Islet precursor cell (in vitro differentiated cells): ENCODE data around the gene KRT32.
A peak's percentile ranks its signal among the peaks of the same experiment; 100 is the strongest.

Experiments used
- DNase-seq: peaks from one replicate; pipeline ENCODE4 v3.0.0-alpha.2; 2018

The KRT32 gene

DNA sequence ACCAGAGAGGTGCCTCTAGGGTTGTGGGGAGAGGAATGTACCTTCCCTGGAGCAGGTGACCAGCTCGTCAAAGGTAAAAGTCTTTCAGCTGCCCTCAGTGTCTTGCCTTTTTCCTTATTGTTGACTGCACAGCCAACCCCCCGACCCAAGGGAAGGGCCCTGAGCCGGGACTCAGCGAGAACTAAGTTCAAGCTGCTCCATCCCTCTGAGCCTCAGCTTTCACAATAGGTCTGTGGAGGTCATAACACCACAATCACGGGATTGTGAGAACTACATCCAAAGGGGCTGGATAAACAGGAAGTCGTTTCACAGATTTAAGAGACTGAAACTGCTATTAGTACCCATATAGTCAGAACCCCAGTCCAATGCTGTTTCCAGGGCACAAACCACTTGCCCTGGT is 25.2 kb upstream of the KRT32 start:
- no peak for DNase-seq

DNA sequence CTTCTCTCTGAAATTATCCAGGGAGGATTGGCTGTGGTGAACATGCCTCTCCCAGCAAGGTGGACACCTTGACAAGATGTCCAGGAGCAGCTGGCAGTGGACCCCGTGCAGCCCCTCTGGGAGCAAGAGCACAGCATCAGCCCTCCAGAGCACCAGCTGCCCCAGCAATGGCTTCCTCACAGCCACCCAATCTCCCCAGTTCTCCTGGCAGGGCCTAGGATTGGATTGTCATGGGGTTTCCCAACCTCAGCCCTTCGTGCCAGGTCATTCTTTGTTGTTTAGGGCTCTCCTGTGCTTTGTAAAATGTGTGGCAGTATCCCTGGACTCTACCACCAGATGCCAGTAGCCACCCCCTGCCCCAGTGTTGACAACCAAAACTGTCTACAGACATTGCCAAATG is 24.3 kb upstream of the KRT32 start:
- DNase-seq = no peak

DNA sequence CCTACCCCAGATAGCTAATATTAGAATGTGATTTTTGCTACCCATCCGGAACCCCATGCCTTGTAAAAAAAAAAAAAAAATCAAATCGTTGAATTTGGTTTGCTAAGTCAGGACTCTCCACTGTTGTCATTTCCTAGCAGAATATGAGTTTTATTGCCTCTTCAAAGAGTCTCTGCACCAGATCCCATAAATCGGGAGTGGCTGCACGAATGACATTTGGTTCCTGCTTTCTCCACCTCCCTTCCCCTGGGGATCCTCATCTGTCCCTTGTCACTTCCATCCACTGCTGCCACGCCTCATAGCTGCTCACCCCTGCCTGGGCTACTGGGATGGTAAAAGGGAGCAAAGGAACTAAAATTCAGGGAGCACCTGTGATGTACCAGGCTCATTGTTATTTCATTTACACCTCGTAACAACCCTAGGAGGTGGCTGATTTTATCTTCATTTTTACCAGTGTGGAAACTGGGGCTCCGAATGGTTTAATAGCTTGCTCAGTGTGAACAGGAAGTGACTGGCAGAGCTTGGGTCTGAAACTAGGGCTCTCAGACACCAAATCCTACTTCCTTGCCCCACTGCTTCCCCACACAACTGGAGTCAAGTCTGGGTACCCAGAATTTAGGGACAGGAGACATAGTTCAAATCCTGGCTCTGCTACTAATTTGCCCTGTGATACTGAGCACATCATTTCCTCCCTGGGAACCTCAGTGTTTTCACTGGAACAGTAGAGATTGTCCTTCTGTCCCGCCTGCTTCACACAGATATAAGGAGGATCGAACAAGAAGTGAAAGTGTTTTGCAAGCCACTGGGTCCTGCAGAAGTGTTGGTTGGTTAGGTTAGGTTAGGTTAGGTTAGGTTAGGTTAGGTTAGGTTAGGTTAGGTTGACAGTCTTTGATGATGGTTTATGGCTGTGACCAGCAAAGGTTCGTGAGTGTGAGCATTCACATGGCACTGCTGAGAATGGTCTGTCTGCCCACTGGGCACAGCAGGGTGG is 23.1 kb upstream of the KRT32 start:
- no peak for DNase-seq

GRCh38 chr17:41489531-41489930 is 22.3 kb upstream of the KRT32 start, which contains the start of gene KRT36:
Gene KRT36 (minus strand): TSS chr17:41489910. CDS start chr17:41489864, 46 bp downstream.
- no peak for DNase-seq

DNA sequence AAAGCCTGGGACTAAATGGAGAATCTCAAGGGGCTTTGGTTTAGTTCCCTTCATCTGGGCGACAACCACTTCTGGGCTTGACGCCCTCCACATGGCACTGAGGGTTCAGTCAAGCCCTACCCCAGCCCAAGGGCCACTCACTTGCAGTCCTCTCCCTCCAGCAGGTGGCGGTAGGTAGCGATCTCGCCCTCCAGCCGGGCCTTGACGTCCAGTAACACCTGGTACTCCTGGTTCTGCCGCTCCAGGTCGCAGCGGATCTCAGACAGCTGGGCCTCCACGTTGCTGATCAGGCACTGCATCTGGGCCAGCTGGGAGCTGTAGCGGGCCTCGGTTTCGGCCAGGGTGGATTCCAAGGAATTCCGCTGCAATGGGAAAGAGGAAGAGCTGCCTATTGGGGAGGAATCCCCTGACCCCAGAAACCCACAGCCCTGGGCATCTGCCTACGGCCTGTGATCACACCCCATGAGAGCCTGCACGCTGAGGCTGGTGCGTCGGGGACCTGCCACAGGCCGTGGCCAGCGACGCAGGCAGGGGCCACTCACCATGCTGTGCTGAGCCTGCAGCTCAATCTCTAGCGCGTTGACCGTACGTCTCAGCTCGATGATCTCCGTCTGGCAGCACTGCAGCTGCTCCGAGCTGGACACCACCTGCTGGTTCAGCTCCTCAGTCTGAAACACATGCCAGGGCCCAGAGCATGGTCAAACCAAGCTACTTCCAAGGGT is 19.8 kb upstream of the KRT32 start:
- DNase-seq = peak; percentile 78

- no peak for DNase-seq
Measured at GRCh38 chr17:41486316-41486715, 19.1 kb upstream of the KRT32 start.

GRCh38 chr17:41484920-41485904 is 18.0 kb upstream of the KRT32 start:
- DNase-seq = no peak

DNA sequence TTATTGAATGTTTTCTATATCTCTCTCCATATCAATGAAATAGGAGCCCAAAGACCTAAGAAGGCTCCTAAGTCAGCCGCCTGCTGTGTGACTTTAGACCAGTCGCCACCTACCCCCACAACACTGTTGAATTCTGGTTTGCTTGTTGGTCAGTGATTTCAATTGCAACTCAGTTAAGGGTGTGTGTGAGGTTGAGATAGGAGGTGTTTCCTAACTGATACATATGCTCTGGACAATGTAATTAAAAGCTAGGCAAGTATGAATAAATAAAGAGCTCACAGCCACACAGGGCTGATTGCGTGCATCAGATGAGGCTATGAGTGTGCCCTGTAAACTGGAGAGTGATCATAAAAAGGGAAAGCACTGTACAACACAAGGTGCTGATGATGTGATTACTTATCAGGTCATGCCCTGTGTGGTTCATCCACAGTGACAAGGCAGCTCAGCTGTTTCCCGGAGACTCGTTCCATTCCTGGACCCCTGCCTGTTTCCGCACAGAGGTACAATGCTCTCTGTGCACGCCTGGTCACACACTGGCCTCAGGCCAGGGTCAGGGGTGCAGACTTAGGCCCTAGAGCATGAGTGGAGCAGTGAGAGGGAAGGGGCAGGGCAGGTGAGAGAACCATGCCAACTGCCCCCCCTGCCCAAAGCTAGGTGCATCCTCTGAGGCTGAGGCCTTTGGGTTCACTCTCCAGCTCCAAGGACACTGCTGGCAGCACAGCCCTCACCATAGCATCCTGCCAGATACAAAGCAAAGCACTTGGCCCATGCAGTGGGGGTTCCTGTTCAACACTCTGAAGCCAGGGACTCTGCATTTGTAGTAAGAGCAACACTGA is 17.0 kb upstream of the KRT32 start:
- DNase-seq = no peak

DNA sequence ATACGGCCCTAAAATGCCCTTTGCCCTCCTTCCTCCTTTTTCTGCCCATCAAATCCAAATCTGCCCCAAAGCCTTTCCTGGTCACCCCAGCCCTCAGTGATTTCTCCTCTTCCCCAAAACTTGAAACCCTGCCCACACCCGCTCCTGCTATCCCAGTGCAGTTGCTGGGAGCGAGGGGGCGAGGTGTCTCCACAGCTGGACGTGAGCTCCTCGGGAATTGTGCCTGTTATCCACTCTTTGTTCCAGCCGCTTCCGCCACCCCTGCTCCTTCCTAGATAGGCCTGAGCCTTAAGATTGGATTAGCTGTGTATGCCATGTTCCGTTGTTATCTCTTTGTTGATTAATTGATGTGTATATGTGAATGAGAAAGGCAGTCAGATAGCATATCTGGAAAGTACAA is 16.3 kb upstream of the KRT32 start:
- no peak for DNase-seq

DNA sequence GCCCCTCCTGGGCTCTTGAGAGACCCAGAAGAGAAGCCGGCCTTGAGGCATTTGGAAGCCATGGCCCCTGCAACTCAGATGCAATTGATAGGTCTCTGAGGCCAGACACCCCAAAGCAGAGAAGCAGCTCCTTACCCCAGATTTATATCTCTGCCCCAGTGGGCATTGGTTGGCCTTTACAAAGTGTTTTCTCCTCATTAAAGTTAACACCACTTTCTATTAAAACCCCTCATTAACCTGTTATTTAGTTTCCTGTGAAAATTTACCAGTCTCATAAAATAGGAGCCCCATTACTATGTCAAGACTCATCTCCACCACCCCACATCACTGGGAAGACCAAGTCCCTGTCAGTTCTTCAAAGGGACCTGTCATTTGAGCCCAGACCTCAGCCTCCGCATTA is 13.8 kb upstream of the KRT32 start, which contains the start of gene KRT35:
Gene KRT35, minus strand, starts transcription at position 116 of the 400 bp plus-strand sequence. Its CDS starts 54 bp downstream, at position 62.
- no peak for DNase-seq

DNA sequence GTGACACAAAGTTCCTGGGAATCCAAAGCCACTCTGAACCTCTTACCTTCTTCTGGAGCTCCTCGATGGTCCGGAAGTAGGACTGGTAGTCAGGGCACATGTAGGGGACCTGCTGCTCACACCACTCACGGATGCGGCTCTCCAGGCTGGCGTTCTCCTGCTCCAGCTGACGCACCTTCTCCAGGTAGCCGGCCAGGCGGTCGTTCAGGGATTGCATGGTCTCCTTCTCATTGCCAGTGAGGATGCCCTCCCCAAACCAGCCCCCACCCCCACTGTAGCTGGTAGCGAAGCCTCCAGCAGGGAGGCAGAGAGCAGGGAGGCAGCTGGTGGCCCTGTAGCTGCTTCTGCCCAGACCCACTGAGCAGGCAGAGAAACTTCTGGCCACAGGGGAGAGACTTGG is 13.4 kb upstream of the KRT32 start:
- DNase-seq = no peak

- DNase-seq = no peak
Measured at GRCh38 chr17:41480136-41480535, 12.9 kb upstream of the KRT32 start.

DNA sequence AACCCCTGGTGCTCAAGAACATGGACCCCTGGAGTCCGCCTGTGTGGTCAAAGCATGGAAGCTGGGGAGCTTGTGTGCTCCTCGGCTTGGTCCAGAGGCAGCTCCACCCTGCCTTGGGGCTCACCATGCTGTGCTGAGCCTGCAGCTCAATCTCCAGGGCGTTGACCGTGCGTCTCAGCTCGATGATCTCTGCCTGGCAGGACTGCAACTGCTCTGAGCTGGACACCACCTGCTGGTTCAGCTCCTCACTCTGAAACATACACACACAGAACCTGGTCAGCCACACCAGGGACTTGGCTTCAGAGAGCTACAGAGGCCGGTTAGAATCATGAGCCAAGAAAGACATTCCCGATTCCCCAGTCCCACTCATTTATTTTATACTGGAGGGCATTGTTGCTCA is 11.1 kb upstream of the KRT32 start:
- no peak for DNase-seq

GRCh38 chr17:41476866-41477815 is 10.0 kb upstream of the KRT32 start:
- DNase-seq = no peak

DNA sequence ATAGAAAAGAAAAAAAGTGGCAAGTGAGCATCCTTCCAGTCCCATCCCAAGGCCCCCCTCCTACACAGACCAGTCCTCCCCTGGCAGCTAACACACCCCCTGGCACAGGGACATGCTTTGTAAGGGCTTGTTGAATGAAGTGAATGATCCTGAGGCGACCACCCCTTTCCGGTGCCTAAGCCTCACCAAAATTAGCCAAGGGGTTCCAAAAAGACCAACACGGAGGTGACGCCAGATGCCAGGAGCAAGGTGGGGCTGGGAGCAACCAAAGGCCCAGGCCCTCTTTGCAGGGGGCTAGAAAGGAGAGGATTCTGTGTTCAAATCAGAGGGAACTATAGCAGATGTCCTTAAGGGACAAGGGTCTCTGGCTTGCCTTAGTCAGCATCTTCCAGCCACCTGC is 8.2 kb upstream of the KRT32 start:
- DNase-seq = no peak

GRCh38 chr17:41474863-41475262 is 7.7 kb upstream of the KRT32 start:
- DNase-seq = no peak

DNA sequence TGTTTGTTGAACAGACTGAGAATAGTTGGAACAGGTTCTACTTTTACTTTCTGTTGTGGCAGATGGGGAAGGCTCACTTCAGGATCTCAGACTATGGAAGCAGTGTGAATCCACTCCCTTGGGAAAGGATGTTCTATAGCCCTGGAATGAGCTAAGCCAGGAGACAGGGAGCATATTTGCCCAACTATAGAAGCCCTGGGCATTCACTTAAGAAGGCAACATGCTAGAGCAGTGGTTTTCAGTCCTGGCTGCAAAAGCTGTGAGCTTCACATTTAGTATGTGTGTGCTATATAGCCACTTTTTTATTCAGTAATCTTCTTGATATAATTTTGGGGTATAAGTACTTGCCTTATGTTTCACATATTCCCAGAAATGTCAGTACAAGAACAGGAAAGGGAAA is 1.2 kb upstream of the KRT32 start:
- DNase-seq = no peak

- DNase-seq = no peak
Measured at GRCh38 chr17:41467561-41467960, 375 bp upstream of the KRT32 start.

- peak; percentile 47 for DNase-seq
Measured at GRCh38 chr17:41464682-41465081, 2.5 kb downstream of the KRT32 start.

- no peak for DNase-seq
Measured at GRCh38 chr17:41464173-41464572, 3.0 kb downstream of the KRT32 start.
